ENCODE data around the gene AEN.

The AEN gene

GRCh38 chr15:88651136-88651732 is 30.1 kb downstream of the AEN start:
- DNase-seq = no peak

- no peak for DNase-seq
These were observed 30.8 kb downstream of the AEN start for GRCh38 chr15:88651971-88652370.

GRCh38 chr15:88652456-88653199 is 31.5 kb downstream of the AEN start:
- DNase-seq = no peak

- DNase-seq = no peak
These were observed 32.3 kb downstream of the AEN start for GRCh38 chr15:88653200-88654064.

- DNase-seq = no peak
These were observed 33.4 kb downstream of the AEN start for GRCh38 chr15:88654430-88655102.

- DNase-seq = no peak
These were observed 34.0 kb downstream of the AEN start for GRCh38 chr15:88655103-88655553.

- DNase-seq = no peak
These were observed 34.8 kb downstream of the AEN start for GRCh38 chr15:88655800-88656488.

- no peak for DNase-seq
These were observed 35.7 kb downstream of the AEN start for GRCh38 chr15:88656760-88657221.

GRCh38 chr15:88657326-88658069 is 36.4 kb downstream of the AEN start:
- DNase-seq = no peak

GRCh38 chr15:88658070-88658965 is 37.2 kb downstream of the AEN start:
- DNase-seq = no peak

GRCh38 chr15:88658972-88659931 is 38.1 kb downstream of the AEN start:
- DNase-seq = no peak

GRCh38 chr15:88661041-88661700 is 40.0 kb downstream of the AEN start:
- no peak for DNase-seq

GRCh38 chr15:88661761-88662556 is 40.8 kb downstream of the AEN start:
- no peak for DNase-seq

- DNase-seq = no peak
These were observed 42.0 kb downstream of the AEN start for GRCh38 chr15:88663141-88663621.

GRCh38 chr15:88664151-88664778 is 43.1 kb downstream of the AEN start:
- DNase-seq = no peak

- DNase-seq = no peak
These were observed 53.5 kb downstream of the AEN start for GRCh38 chr15:88674661-88675060.

GRCh38 chr15:88678755-88679154 is 57.6 kb downstream of the AEN start:
- DNase-seq = no peak

Data from NCI-H2029 (cell line).